ENCODE measurements around the gene SLC15A2.
"Not testable (repeated sequence)": the region's sequence is repeated elsewhere in the genome, so short reads cannot be mapped to it uniquely, and the experiment has no call there.

SLC15A2 gene, protein sequence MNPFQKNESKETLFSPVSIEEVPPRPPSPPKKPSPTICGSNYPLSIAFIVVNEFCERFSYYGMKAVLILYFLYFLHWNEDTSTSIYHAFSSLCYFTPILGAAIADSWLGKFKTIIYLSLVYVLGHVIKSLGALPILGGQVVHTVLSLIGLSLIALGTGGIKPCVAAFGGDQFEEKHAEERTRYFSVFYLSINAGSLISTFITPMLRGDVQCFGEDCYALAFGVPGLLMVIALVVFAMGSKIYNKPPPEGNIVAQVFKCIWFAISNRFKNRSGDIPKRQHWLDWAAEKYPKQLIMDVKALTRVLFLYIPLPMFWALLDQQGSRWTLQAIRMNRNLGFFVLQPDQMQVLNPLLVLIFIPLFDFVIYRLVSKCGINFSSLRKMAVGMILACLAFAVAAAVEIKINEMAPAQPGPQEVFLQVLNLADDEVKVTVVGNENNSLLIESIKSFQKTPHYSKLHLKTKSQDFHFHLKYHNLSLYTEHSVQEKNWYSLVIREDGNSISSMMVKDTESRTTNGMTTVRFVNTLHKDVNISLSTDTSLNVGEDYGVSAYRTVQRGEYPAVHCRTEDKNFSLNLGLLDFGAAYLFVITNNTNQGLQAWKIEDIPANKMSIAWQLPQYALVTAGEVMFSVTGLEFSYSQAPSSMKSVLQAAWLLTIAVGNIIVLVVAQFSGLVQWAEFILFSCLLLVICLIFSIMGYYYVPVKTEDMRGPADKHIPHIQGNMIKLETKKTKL

GRCh38 chr3:121894301-121894990 lies at the start of gene SLC15A2:
Gene SLC15A2 (plus strand): TSS chr3:121894401. CDS start chr3:121894477, 76 bp downstream.
- TF ChIP-seq CTCF (IDR thresholded peaks at IDR 0.05; ENCODE audit: low read depth, low read length, missing control alignments) = no peak
- H3K4me3 ChIP-seq (replicated peaks; ENCODE audit: low read depth, low read length) = no peak within 1 kb of the TSS
- DNase-seq (ENCODE audit: extremely low read depth, low read depth) = no peak

DNA sequence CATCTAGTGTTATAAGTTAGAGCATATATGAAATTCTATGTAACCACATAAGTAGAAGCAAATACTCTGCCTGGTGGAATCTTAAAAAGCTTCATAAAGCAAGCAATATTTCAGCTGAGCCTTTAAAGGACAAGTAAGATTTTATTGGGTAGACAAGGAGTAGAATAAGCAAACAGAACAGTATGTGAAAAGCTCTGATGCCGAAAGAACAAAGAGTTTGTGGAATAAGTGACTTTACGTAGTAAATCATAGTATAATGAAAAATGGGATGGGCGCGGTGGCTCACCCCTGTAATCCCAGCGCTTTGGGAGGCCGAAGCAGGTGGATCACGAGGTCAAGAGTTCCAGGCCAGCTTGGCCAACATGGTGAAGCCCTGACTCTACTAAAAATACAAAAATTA lies 49.3 kb upstream of the SLC15A2 start:
- no peak for DNase-seq (ENCODE audit: extremely low read depth, low read depth)
- H3K4me3 ChIP-seq (replicated peaks; ENCODE audit: low read depth, low read length) = no peak overlapping the region
- no peak for TF ChIP-seq CTCF (IDR thresholded peaks at IDR 0.05; ENCODE audit: low read depth, low read length, missing control alignments)

DNA sequence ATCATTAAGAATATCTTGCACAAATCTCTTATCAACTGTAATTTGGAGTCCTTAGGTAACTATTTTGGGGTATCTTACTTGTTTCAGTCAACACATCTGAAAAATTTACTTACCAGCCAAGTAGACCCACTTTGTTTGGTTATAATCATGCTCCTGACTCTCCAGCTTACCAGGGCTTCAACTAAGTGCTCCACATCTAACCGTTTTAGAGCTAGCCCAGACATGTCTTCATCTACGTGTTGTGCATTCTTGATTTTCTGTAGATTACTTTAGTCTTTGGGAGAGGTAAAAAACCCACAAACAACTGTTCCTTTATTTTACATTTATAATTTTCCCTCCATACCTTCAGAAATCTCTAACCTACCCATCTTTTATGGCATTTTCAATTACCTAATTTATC lies 41.9 kb upstream of the SLC15A2 start:
- no peak for DNase-seq (ENCODE audit: extremely low read depth, low read depth)
- no peak for TF ChIP-seq CTCF (IDR thresholded peaks at IDR 0.05; ENCODE audit: low read depth, low read length, missing control alignments)
- H3K4me3 ChIP-seq (replicated peaks; ENCODE audit: low read depth, low read length) = no peak overlapping the region

DNA sequence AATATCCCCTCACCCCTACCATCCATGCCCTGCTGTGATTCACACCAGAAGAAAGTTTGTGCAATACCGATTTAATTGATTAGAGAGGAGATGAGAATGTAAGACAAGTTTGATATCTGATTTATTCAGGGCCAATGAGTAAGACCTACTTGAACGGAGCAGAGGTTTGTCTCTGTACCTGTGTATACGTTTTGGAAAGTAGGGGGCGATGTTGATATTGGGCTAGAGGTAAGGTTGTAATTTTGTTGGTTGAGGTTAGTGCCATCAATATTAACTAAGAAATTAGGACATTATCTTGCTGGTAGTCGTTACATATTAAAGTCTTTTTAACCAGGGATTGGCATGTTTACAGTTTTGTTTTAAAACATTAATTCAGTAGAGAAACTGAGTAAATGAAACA lies 38.6 kb upstream of the SLC15A2 start:
- no peak overlapping the region for H3K4me3 ChIP-seq (replicated peaks; ENCODE audit: low read depth, low read length)
- peak; percentile 15 for TF ChIP-seq CTCF (IDR thresholded peaks at IDR 0.05; ENCODE audit: low read depth, low read length, missing control alignments)
- no peak for DNase-seq (ENCODE audit: extremely low read depth, low read depth)

GRCh38 chr3:121857778-121858177 lies 36.4 kb upstream of the SLC15A2 start:
- not testable (repeated sequence) for DNase-seq (ENCODE audit: extremely low read depth, low read depth); H3K4me3 ChIP-seq (replicated peaks; ENCODE audit: low read depth, low read length)

DNA sequence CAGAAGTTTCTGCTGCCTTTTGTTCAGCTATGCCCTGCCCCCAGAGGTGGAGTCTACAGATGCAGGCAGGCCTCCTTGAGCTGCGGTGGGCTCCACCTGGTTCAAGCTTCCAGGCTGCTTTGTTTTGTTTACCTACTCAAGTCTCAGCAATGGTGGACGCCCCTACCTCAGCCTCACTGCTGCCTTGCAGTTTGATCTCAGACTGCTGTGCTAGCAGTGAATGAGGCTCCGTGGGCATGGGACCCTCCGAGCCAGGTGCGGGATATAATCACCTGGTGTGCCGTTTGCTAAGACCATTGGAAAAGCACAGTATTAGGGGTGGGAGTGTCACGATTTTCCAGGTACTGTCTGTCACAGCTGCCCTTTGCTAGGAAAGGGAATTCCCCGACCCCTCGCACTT lies 31.0 kb upstream of the SLC15A2 start:
- H3K4me3 ChIP-seq (replicated peaks; ENCODE audit: low read depth, low read length); DNase-seq (ENCODE audit: extremely low read depth, low read depth): not testable (repeated sequence)

DNA sequence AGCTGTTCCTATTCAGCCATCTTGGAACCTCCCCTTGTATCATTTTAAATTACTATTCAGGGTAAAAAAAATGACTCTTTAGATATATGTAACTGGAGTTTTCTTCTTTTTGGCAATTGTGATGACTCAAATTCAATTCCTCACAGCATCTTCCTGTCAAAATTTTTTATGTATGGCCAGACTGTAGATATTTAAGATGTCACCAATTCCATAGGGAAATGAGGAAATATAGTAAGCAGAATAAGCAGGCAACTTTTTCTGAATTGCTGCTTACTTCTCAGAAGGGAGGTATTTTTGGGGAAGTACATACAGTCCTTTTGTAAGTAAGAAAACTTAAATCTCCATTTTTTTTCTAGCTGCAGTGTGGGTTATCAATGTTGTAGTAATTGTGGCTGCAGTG lies 30.4 kb upstream of the SLC15A2 start:
- no peak for DNase-seq (ENCODE audit: extremely low read depth, low read depth)
- H3K4me3 ChIP-seq (replicated peaks; ENCODE audit: low read depth, low read length) = no peak overlapping the region
- TF ChIP-seq CTCF (IDR thresholded peaks at IDR 0.05; ENCODE audit: low read depth, low read length, missing control alignments) = no peak

Data from HFF-Myc (cell line).